ENCODE data around the gene TMEM248.
A peak's percentile ranks its signal among the peaks of the same experiment; 100 is the strongest.
"Not testable (repeated sequence)": the region's sequence is repeated elsewhere in the genome, so short reads cannot be mapped to it uniquely, and the experiment has no call there.

TMEM248 gene

GRCh38 chr7:66996444-66997191 lies 75.6 kb downstream of the TMEM248 start, which contains the start of gene TYW1:
Gene TYW1 (plus strand): TSS chr7:66996833. CDS start chr7:66996979, 146 bp downstream.
- peak within 1 kb of the TSS; percentile 83 for H3K4me3 ChIP-seq (ENCODE audit: insufficient read length, low read depth)
- peaks cover 29% of the 10 kb centered on the region for H3K36me3 ChIP-seq (ENCODE audit: insufficient read depth, insufficient read length, low read length)
- peak; percentile 87 for TF ChIP-seq YY1 (IDR thresholded peaks at IDR 0.05; ENCODE audit: insufficient read depth, insufficient read length)
- not testable (repeated sequence) for H3K27me3 ChIP-seq (ENCODE audit: insufficient read depth, insufficient read length); H3K9me3 ChIP-seq (ENCODE audit: insufficient read depth, low read length); H3K4me1 ChIP-seq (ENCODE audit: insufficient read depth, insufficient read length)
- peak within 1 kb of the TSS; percentile 90 for H3K9ac ChIP-seq (ENCODE audit: insufficient read length, low read depth)
- peak; percentile 97 for DNase-seq (ENCODE audit: low read depth, low spot score)

DNA sequence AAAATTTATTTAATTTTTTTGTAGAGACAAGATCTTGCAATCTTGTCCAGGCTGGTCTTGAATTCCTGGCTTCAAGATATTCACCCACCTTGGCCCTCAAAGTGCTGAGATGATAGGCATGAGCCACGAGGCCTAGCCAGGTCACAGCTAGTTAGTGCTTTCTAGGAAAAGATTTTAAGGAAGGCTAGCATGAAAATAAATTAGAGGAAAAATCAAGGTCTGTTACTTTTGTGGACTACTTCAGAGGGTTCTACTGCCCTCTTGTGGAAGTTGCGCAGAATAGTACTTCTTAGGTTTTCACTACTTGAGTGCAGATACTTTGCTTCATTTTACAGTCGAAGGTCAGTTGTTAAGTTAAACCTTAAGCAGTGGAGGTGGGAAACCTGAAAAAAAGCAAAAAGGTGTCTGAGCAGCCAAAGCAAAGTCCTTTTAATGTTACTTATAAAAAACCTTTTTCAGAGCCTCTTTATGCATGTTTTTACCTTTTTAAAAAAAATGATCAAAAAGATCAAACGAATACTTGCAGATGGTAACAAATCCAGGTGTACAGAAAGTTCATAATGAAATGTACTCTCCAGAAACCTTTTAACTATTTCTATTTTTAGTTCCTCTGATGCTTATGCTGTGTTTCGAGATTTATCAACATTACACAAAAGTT lies 79.7 kb downstream of the TMEM248 start:
- not testable (repeated sequence) for H3K4me1 ChIP-seq (ENCODE audit: insufficient read depth, insufficient read length); H3K9me3 ChIP-seq (ENCODE audit: insufficient read depth, low read length); DNase-seq (ENCODE audit: low read depth, low spot score); H3K27me3 ChIP-seq (ENCODE audit: insufficient read depth, insufficient read length); H3K36me3 ChIP-seq (ENCODE audit: insufficient read depth, insufficient read length, low read length); H3K4me3 ChIP-seq (ENCODE audit: insufficient read length, low read depth); H3K9ac ChIP-seq (ENCODE audit: insufficient read length, low read depth)

GRCh38 chr7:67004145-67004544 lies 83.1 kb downstream of the TMEM248 start:
- H3K4me1 ChIP-seq (ENCODE audit: insufficient read depth, insufficient read length); H3K4me3 ChIP-seq (ENCODE audit: insufficient read length, low read depth); H3K9ac ChIP-seq (ENCODE audit: insufficient read length, low read depth); H3K27me3 ChIP-seq (ENCODE audit: insufficient read depth, insufficient read length); DNase-seq (ENCODE audit: low read depth, low spot score); H3K9me3 ChIP-seq (ENCODE audit: insufficient read depth, low read length): not testable (repeated sequence)
- peaks cover 24% of the 10 kb centered on the region for H3K36me3 ChIP-seq (ENCODE audit: insufficient read depth, insufficient read length, low read length)

DNA sequence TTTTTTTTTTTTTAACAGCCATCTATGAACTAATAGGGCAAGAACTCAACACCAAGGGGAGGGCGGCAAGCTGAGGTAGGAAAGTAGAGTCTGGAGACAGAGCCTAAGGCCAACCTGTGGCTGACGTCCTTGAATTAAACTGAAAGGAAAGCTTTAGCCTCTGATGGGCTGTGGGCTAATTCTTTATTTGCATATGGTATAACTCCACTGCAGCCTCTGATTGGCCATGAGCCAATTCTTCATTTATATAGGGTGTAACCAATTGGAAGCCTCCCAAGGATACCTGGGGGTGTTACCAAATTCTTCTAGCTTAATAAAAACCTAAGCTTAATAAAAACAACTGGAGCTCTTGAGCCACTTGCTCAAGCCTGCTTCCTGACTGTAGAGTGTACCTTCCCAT lies 85.9 kb downstream of the TMEM248 start:
- Histone ChIP-seq H3K9me3 (ENCODE audit: insufficient read depth, low read length) (no peaks in the 10 kb centered on the region), H3K9ac (ENCODE audit: insufficient read length, low read depth) (no peak overlapping the region), H3K27me3 (ENCODE audit: insufficient read depth, insufficient read length) (no peaks in the 10 kb centered on the region), H3K36me3 (ENCODE audit: insufficient read depth, insufficient read length, low read length) (peaks cover 45% of the 10 kb centered on the region), H3K4me1 (ENCODE audit: insufficient read depth, insufficient read length) (no peaks in the 10 kb centered on the region), H3K4me3 (ENCODE audit: insufficient read length, low read depth) (no peak overlapping the region)
- DNase-seq (ENCODE audit: low read depth, low spot score), result no peak
- no peak for TF ChIP-seq YY1 (IDR thresholded peaks at IDR 0.05; ENCODE audit: insufficient read depth, insufficient read length)
- no peak for TF ChIP-seq ZNF274 (IDR thresholded peaks at IDR 0.05; ENCODE audit: low read depth, low read length)
